Heart left ventricle (tissue), 16 donors: ENCODE results near the gene CLASP2. TPM values are rescaled to one million over a fixed set of nuclear protein-coding genes. Genes with fewer than 3 reads are reported as not detected.

ENCODE experiments used
- ATAC-seq, 4 donors: fragments of 200-7000 bp; cut with Tn5 transposase; one replicate each; pipeline ENCODE4 v1.9.1; 2020 to 2022; ENCODE audit warnings: moderate library complexity in 4 of 4, mild to moderate bottlenecking in 3 of 4, moderate number of reproducible peaks in 1 of 4
- DNase-seq, 5 donors: peaks; one replicate each; pipeline ENCODE4 v3.0.0-alpha.2; 2020
- H3K27ac ChIP-seq, 12 donors: fragments of 200-600 bp; sonication (generic) in 4 of 12; one replicate each; pipeline versions ENCODE4 v1.5.0 to v1.8.0; 2016 to 2022; ENCODE audit warnings: mild to moderate bottlenecking in 2 of 12
- H3K27me3 ChIP-seq, 9 donors: fragments of 200-600 bp; sonication (generic) in 2 of 9; one replicate each; pipeline versions ENCODE4 v1.5.1 to v1.8.0; 2016 to 2022; ENCODE audit warnings: mild to moderate bottlenecking in 3 of 9
- H3K36me3 ChIP-seq, 9 donors: fragments of 200-600 bp; sonication (generic) in 2 of 9; one replicate each; pipeline versions ENCODE4 v1.5.0 to v1.8.0; 2018 to 2022; ENCODE audit warnings: mild to moderate bottlenecking in 2 of 9
- H3K4me1 ChIP-seq, 12 donors: fragments of 200-600 bp; sonication (generic) in 4 of 12; one replicate each; pipeline versions ENCODE4 v1.5.0 to v1.8.0; 2016 to 2022; ENCODE audit warnings: mild to moderate bottlenecking in 3 of 12
- H3K4me3 ChIP-seq, 12 donors: fragments of 200-600 bp; sonication (generic) in 4 of 12; one replicate each; pipeline versions ENCODE4 v1.5.0 to v1.8.0; 2017 to 2022; ENCODE audit warnings: mild to moderate bottlenecking in 9 of 12, moderate library complexity in 4 of 12
- H3K9me3 ChIP-seq, 12 donors: fragments of 200-600 bp; sonication (generic) in 4 of 12; one replicate each; pipeline versions ENCODE4 v1.5.0 to v1.8.0; 2016 to 2022; ENCODE audit warnings: mild to moderate bottlenecking in 1 of 12
- CTCF ChIP-seq, 12 donors: fragments of 200-600 bp; sonication (generic) in 4 of 12; IDR thresholded peaks; one replicate each; pipeline versions ENCODE4 v1.5.0 to v1.8.0; 2018 to 2022; ENCODE audit warnings: antibody characterized with exemption in 12 of 12, mild to moderate bottlenecking in 5 of 12
- POLR2A ChIP-seq, 2 donors: fragments of 450-650 bp; IDR thresholded peaks; one replicate each; pipeline ENCODE4 v1.6.1; 2017; ENCODE audit warnings: antibody characterized with exemption in 2 of 2, mild to moderate bottlenecking in 2 of 2, moderate library complexity in 2 of 2
- WGBS, 4 donors: extraction: QIAGEN DNeasy Blood & Tissue Kit in 2 of 4; methylation state at CpG; one replicate each; pipeline versions ENCODE4 v1.1.5 to v1.1.7; 2013 to 2018; 5-methylcytosine and 5-hydroxymethylcytosine counted together
- intact Hi-C, 10 donors: fragments of 100-400 bp; cut with DNase I; formaldehyde crosslinking; loops; one replicate each; pipeline versions ENCODE4 v1.11.1 to v1.14.2; 2022
- polyA plus RNA-seq, 2 donors: library from polyadenylated mRNA; stranded (reverse); fragments of 200-250 nt; gene quantifications; one replicate each; pipeline ENCODE4 v1.2.3, GENCODE V29; 2013
- total RNA-seq, 9 donors: library from RNA; depleted of rRNA in 2 of 9; stranded (reverse); fragments of >200 nt in 2 of 9; fragmentation: NEBNext Ultra II Directional in 3 of 9; extraction: Animal tissue kit (Norgen Biotek cat#: 25700) in 3 of 9; gene quantifications; one replicate each; pipeline versions ENCODE4 v1.1.0 to v1.2.4, GENCODE V29; 2016 to 2023
- donor health status: ischemic (EF 13 %, LVEDD 7.1; RV severe dilation, severe dysfunction).
- donor health status: healthy with polysubstance abuse.
- donor health status: DM: no; HTN: yes; CAD: no.
- donor health status: DM: no; HTN: no; CAD: no.
- donor health status: ischemic (EF 25% LVEDD 6.9; RV normal size, moderate dysfunction).
- donor health status: ischemic (EF 25% LVEDD 5.7; RV mildly dilated, moderate dysfunction).
- donor health status: healthy.
- donor health status: DM: yes; HTN: yes; CAD: no.
- donor health status: ischemic (EF 35%, LVEDD 5.7; RV mildly dilated, moderate dysfunction).
- donor health status: nonischemic (EF 11% LVEDD 7.7; RV severe dilation, severe dysfunction).
- donor health status: DM: yes; HTN: yes; CAD: no.
- donor health status: PGD.
- donor health status: ischemic (EF 29% LVEDD 5.4; RV normal size, mild dysfunction).
- donor health status: nonischemic (EF 23%, LVEDD 6.1; RV moderate dilation, normal function).

The CLASP2 gene
- total and polyA plus RNA-seq, 11 donors: 13.3 to 111 (median 78.2) TPM

GRCh38 chr3:33737146-33737545, 19.1 kb upstream of the CLASP2 start:
- no peaks in the 10 kb centered on the region for H3K4me1 ChIP-seq
- 39 to 66% (median 55%) methylated on average over 1 of the region's 1 CpG for WGBS, 4 donors
- DNase-seq (no peak), ATAC-seq (no peak)
- H3K4me3 ChIP-seq: no peak overlapping the region
- H3K27ac ChIP-seq: no peak overlapping the region
- no peak for TF ChIP-seq POLR2A (IDR thresholded peaks at IDR 0.05)
- TF ChIP-seq CTCF (IDR thresholded peaks at IDR 0.05): no peak
- no peaks in the 10 kb centered on the region for H3K36me3 ChIP-seq
- H3K27me3 ChIP-seq: no peaks in the 10 kb centered on the region
- intact Hi-C loops: no loop called here
- peaks cover 0 to 5% (median 0%) of the 10 kb centered on the region in 12 donors for H3K9me3 ChIP-seq

GRCh38 chr3:33732394-33732793, 14.3 kb upstream of the CLASP2 start:
- no peaks in the 10 kb centered on the region for H3K27me3 ChIP-seq
- no peak overlapping the region for H3K4me3 ChIP-seq
- H3K27ac ChIP-seq: no peak overlapping the region
- DNase-seq (no peak), ATAC-seq (no peak)
- peak in 2 of 12 donors; percentile 12 to 15 for TF ChIP-seq CTCF (IDR thresholded peaks at IDR 0.05)
- no peak for TF ChIP-seq POLR2A (IDR thresholded peaks at IDR 0.05)
- peaks cover 0 to 7% (median 0%) of the 10 kb centered on the region in 12 donors for H3K9me3 ChIP-seq
- H3K4me1 ChIP-seq: no peaks in the 10 kb centered on the region
- no peaks in the 10 kb centered on the region for H3K36me3 ChIP-seq
- intact Hi-C loops: no loop called here
- 89 to 97% (median 95%) methylated on average over 3 of the region's 3 CpGs for WGBS, 4 donors

GRCh38 chr3:33729993-33730392, 11.9 kb upstream of the CLASP2 start:
- Histone ChIP-seq H3K4me1 (no peaks in the 10 kb centered on the region), H3K4me3 (no peak overlapping the region), H3K27ac (no peak overlapping the region), H3K9me3 (peaks cover 0 to 7% (median 0%) of the 10 kb centered on the region in 12 donors), H3K36me3 (no peaks in the 10 kb centered on the region), H3K27me3 (no peaks in the 10 kb centered on the region)
- WGBS, 4 donors: 74 to 79% (median 74%) methylated on average over 3 of the region's 3 CpGs
- intact Hi-C loops: no loop called here
- ATAC-seq: no peak
- TF ChIP-seq CTCF (IDR thresholded peaks at IDR 0.05) (no peak), POLR2A (IDR thresholded peaks at IDR 0.05) (no peak)
- no peak for DNase-seq

- H3K27me3 ChIP-seq: no peaks in the 10 kb centered on the region
- H3K27ac ChIP-seq: no peak overlapping the region
- intact Hi-C loops: loop anchor here in 1 of 10 donors (5.0 kb wide), 1 partner anchor 63 kb away; no protein-coding TSS in a partner anchor
- no peaks in the 10 kb centered on the region for H3K9me3 ChIP-seq
- TF ChIP-seq POLR2A (IDR thresholded peaks at IDR 0.05): no peak
- TF ChIP-seq CTCF (IDR thresholded peaks at IDR 0.05): no peak
- H3K4me1 ChIP-seq: peaks cover 0 to 16% (median 7%) of the 10 kb centered on the region in 12 donors
- DNase-seq: no peak
- no peak overlapping the region for H3K4me3 ChIP-seq
- WGBS, 4 donors: 92 to 99% (median 97%) methylated on average over 2 of the region's 2 CpGs
- H3K36me3 ChIP-seq: no peaks in the 10 kb centered on the region
- no peak for ATAC-seq
Measured at GRCh38 chr3:33724256-33724655, 6.2 kb upstream of the CLASP2 start.
